H1 (cell line): ENCODE measurements around the gene RINT1. TPM values are rescaled to one million over a fixed set of nuclear protein-coding genes. Genes with fewer than 3 reads are reported as not detected.

ENCODE experiments used
- ASH2L ChIP-seq: fragments of 200-600, 300-600 bp; sonication (generic); IDR thresholded peaks from one replicate; pipeline ENCODE4 v1.7.1; 2017; ENCODE audit warnings: low read length
- CEBPB ChIP-seq: IDR thresholded peaks from 2 replicates; pipeline ENCODE4 v1.6.1; 2012; ENCODE audit warnings: low read depth, low read length
- POLR2AphosphoS5 ChIP-seq: IDR thresholded peaks from 2 replicates; pipeline ENCODE4 v1.6.1; 2011; ENCODE audit warnings: low read depth, low read length
- RAD21 ChIP-seq, 2 experiments: IDR thresholded peaks in 1 of 2; conservative IDR thresholded peaks in 1 of 2; 2 replicates each; pipeline ENCODE4 v1.6.1; 2011; ENCODE audit warnings: low read depth in 2 of 2, low read length in 2 of 2, improper control_type of control experiment in 1 of 2, inconsistent platforms in 1 of 2, mild to moderate bottlenecking in 1 of 2, moderate library complexity in 1 of 2
- SIN3A ChIP-seq, 2 experiments: IDR thresholded peaks in 1 of 2; conservative IDR thresholded peaks in 1 of 2; 2 replicates each; pipeline ENCODE4 v1.6.1; 2011 to 2012; ENCODE audit warnings: low read length in 2 of 2, improper control_type of control experiment in 1 of 2, low read depth in 1 of 2, mild to moderate bottlenecking in 1 of 2
- TAF7 ChIP-seq: optimal IDR thresholded peaks from 2 replicates; pipeline ENCODE3; 2011; ENCODE audit warnings: low read depth, mild to moderate bottlenecking, inconsistent platforms, low read length, moderate library complexity, borderline replicate concordance
- polyA plus RNA-seq, 7 experiments: library from polyadenylated mRNA; depleted of rRNA in 3 of 7; stranded (reverse) in 5 of 7; unstranded in 2 of 7; fragments of >200 nt in 5 of 7; fragments of 200-250 nt in 2 of 7; gene quantifications; 1 replicate in 5 of 7; 2 replicates in 1 of 7; 4 replicates in 1 of 7; pipeline versions ENCODE4 v1.2.1 to v1.2.3, GENCODE V29; 2011 to 2013; ENCODE audit warnings: missing spikeins in 2 of 7, mixed read lengths in 2 of 7
- total RNA-seq: library from RNA; stranded (reverse); fragmentation: NEBNext Ultra II Directional; extraction: Animal tissue kit (Norgen Biotek cat#: 25700); gene quantifications from 2 replicates; pipeline ENCODE4 v1.2.1, GENCODE V29; 2021
- TF ChIP-seq, protein P1 (sequence below), 3 experiments: IDR thresholded peaks; 1 replicate in 2 of 3; 2 replicates in 1 of 3; pipeline versions ENCODE4 v1.5.1 to v1.6.1; 2011; ENCODE audit warnings: low read length in 3 of 3, mild to moderate bottlenecking in 3 of 3, inconsistent platforms in 2 of 3, low read depth in 1 of 3, moderate library complexity in 1 of 3; ENCODE audit not compliant: insufficient read depth in 1 of 3; ENCODE audit errors: control extremely low read depth in 1 of 3

Gene RINT1
- total and polyA plus RNA-seq, 2 of the 8 experiments (the other 6 are each of a cell fraction or from before 2014, with no cell fraction given), result 7.8 to 21.8 TPM

GRCh38 chr7:105531792-105532671, at the start of gene RINT1 (continued):
- TF ChIP-seq, protein P1, sequence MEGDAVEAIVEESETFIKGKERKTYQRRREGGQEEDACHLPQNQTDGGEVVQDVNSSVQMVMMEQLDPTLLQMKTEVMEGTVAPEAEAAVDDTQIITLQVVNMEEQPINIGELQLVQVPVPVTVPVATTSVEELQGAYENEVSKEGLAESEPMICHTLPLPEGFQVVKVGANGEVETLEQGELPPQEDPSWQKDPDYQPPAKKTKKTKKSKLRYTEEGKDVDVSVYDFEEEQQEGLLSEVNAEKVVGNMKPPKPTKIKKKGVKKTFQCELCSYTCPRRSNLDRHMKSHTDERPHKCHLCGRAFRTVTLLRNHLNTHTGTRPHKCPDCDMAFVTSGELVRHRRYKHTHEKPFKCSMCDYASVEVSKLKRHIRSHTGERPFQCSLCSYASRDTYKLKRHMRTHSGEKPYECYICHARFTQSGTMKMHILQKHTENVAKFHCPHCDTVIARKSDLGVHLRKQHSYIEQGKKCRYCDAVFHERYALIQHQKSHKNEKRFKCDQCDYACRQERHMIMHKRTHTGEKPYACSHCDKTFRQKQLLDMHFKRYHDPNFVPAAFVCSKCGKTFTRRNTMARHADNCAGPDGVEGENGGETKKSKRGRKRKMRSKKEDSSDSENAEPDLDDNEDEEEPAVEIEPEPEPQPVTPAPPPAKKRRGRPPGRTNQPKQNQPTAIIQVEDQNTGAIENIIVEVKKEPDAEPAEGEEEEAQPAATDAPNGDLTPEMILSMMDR (IDR thresholded peaks at IDR 0.05; ENCODE audit: control extremely low read depth in 1 of 3, insufficient read depth in 1 of 3, low read depth in 1 of 3, low read length in 3 of 3), result peak; percentile 74 to 83 (median 82)
- TF ChIP-seq ASH2L, result peak; percentile 91
- TF ChIP-seq TAF7, result peak; percentile 72
- peak; percentile 97 for TF ChIP-seq POLR2AphosphoS5
- 0 out of 2 replicates have a peak, but pooled peaks have one; percentile 25 for TF ChIP-seq CEBPB
- TF ChIP-seq SIN3A (conservative IDR thresholded peaks at IDR 0.05 in 1 of 2, IDR thresholded peaks at IDR 0.05 in 1 of 2; ENCODE audit: low read depth in 1 of 2, low read length in 2 of 2), result peak in 1 of 2 experiments; percentile 63; a peak in 2 of 4 replicates
- peak in 1 of 2 experiments; percentile 23; a peak in 1 of 4 replicates for TF ChIP-seq RAD21 (IDR thresholded peaks at IDR 0.05 in 1 of 2, conservative IDR thresholded peaks at IDR 0.05 in 1 of 2; ENCODE audit: low read depth in 2 of 2, low read length in 2 of 2)
